ENCODE data around the gene ZNF292.
A peak's percentile ranks its signal among the peaks of the same experiment; 100 is the strongest.
"Not testable (repeated sequence)": the region's sequence is repeated elsewhere in the genome, so short reads cannot be mapped to it uniquely, and the experiment has no call there.

Gene ZNF292

GRCh38 chr6:87154993-87155841, at the start of gene ZNF292:
ZNF292 (plus strand) TSS chr6:87155565; CDS start chr6:87155592, 27 bp downstream.
- peak; percentile 96 for DNase-seq

- DNase-seq = no peak
These were observed 49.5 kb upstream of the ZNF292 start for GRCh38 chr6:87105823-87106222.

- no peak for DNase-seq
These were observed 44.7 kb upstream of the ZNF292 start for GRCh38 chr6:87110636-87111035.

GRCh38 chr6:87115402-87116135, 39.8 kb upstream of the ZNF292 start:
- DNase-seq = no peak

- DNase-seq = no peak
These were observed 38.4 kb upstream of the ZNF292 start for GRCh38 chr6:87116922-87117321.

- DNase-seq = no peak
These were observed 37.3 kb upstream of the ZNF292 start for GRCh38 chr6:87118054-87118453.

- no peak for DNase-seq
These were observed 32.9 kb upstream of the ZNF292 start for GRCh38 chr6:87122477-87122876.

GRCh38 chr6:87124074-87124473, 31.3 kb upstream of the ZNF292 start:
- no peak for DNase-seq

GRCh38 chr6:87126501-87126900, 28.9 kb upstream of the ZNF292 start:
- DNase-seq = no peak

GRCh38 chr6:87127737-87128136, 27.6 kb upstream of the ZNF292 start:
- no peak for DNase-seq

- no peak for DNase-seq
These were observed 18.4 kb upstream of the ZNF292 start for GRCh38 chr6:87136963-87137362.

GRCh38 chr6:87139236-87139635, 16.1 kb upstream of the ZNF292 start:
- DNase-seq = peak; percentile 81

GRCh38 chr6:87139927-87140326, 15.4 kb upstream of the ZNF292 start:
- DNase-seq = not testable (repeated sequence)

- DNase-seq = no peak
These were observed 9.0 kb upstream of the ZNF292 start for GRCh38 chr6:87146363-87146762.

- DNase-seq = no peak
These were observed 5.0 kb upstream of the ZNF292 start for GRCh38 chr6:87150406-87150805.

- no peak for DNase-seq
These were observed 3.9 kb upstream of the ZNF292 start for GRCh38 chr6:87151471-87151780.

- peak; percentile 70 for DNase-seq
These were observed 3.4 kb upstream of the ZNF292 start for GRCh38 chr6:87151781-87152525.

GRCh38 chr6:87152526-87152955, 2.8 kb upstream of the ZNF292 start:
- DNase-seq = peak; percentile 16

- DNase-seq = no peak
These were observed 748 bp upstream of the ZNF292 start for GRCh38 chr6:87154641-87154992.

GRCh38 chr6:87155842-87156815, 764 bp downstream of the ZNF292 start:
- peak; percentile 75 for DNase-seq

- not testable (repeated sequence) for DNase-seq
These were observed 2.2 kb downstream of the ZNF292 start for GRCh38 chr6:87157596-87157995.

GRCh38 chr6:87161299-87161698, 5.9 kb downstream of the ZNF292 start:
- no peak for DNase-seq
